K562 (cell line): ENCODE results near the gene SPTBN4.

Experiments
- BCL6 ChIP-seq: fragments of 250-450 bp; sonication (Bioruptor Pico); IDR thresholded peaks from 2 replicates; pipeline ENCODE4 v1.4.0; 2020
- E2F3 ChIP-seq: fragments of 250-450 bp; sonication (Bioruptor Pico); IDR thresholded peaks from 2 replicates; pipeline ENCODE4 v1.4.0; 2020; ENCODE audit warnings: mild to moderate bottlenecking
- JUND ChIP-seq, 2 experiments: IDR thresholded peaks; 2 replicates in 1 of 2; 3 replicates in 1 of 2; pipeline ENCODE4 v1.6.1; 2011; ENCODE audit warnings: borderline replicate concordance in 2 of 2, low read depth in 2 of 2, low read length in 2 of 2, improper control_type of control experiment in 1 of 2, missing biosample characterization in 1 of 2, missing genetic modification characterization in 1 of 2, missing genetic modification reagents in 1 of 2
- TAF1 ChIP-seq: IDR thresholded peaks from 2 replicates; pipeline ENCODE4 v1.6.1; 2011; ENCODE audit warnings: mild to moderate bottlenecking, low read length, moderate library complexity; ENCODE audit not compliant: insufficient read depth, control insufficient read depth, severe bottlenecking; ENCODE audit errors: extremely low read depth
- ZFX ChIP-seq: sonication (generic); formaldehyde crosslinking; IDR thresholded peaks from 2 replicates; pipeline ENCODE4 v1.8.0; 2022; ENCODE audit warnings: mild to moderate bottlenecking, missing genetic modification reagents, moderate library complexity
- ZNF445 ChIP-seq: fragments of 250-450 bp; sonication (Bioruptor Pico); IDR thresholded peaks from 2 replicates; pipeline ENCODE4 v1.4.0; 2020; ENCODE audit warnings: low read depth, mild to moderate bottlenecking, moderate library complexity
- TF ChIP-seq, protein P1 (sequence below): sonication (generic); formaldehyde crosslinking; IDR thresholded peaks from 2 replicates; pipeline ENCODE4 v1.8.0; 2022; ENCODE audit warnings: mild to moderate bottlenecking, missing genetic modification reagents
- TF ChIP-seq, protein P2 (sequence below): fragments of 450-650 bp; IDR thresholded peaks from 2 replicates; pipeline ENCODE4 v1.6.1; 2017; ENCODE audit warnings: antibody characterized with exemption, mild to moderate bottlenecking

DNA sequence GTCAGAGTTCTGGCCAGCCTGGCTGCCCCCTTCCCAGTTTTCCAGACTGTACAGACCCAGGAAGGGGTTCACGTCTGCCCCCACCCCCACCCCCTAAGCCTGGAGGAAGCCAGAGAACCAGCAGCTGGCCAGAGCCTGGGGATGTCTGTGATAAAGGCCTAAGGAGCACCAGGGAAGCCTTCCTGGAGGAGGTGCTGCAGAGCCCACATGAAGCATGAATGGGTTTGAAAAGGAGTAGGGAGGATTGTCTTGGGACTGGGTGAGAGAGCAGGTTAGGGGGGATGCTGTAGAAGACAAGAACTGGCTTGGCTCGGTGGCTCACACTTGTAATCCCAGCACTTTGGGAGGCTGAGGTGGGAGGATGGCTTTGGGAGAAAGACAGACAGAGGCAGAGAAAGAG, 115.7 kb downstream of the SPTBN4 start:
- TF ChIP-seq, protein P1, sequence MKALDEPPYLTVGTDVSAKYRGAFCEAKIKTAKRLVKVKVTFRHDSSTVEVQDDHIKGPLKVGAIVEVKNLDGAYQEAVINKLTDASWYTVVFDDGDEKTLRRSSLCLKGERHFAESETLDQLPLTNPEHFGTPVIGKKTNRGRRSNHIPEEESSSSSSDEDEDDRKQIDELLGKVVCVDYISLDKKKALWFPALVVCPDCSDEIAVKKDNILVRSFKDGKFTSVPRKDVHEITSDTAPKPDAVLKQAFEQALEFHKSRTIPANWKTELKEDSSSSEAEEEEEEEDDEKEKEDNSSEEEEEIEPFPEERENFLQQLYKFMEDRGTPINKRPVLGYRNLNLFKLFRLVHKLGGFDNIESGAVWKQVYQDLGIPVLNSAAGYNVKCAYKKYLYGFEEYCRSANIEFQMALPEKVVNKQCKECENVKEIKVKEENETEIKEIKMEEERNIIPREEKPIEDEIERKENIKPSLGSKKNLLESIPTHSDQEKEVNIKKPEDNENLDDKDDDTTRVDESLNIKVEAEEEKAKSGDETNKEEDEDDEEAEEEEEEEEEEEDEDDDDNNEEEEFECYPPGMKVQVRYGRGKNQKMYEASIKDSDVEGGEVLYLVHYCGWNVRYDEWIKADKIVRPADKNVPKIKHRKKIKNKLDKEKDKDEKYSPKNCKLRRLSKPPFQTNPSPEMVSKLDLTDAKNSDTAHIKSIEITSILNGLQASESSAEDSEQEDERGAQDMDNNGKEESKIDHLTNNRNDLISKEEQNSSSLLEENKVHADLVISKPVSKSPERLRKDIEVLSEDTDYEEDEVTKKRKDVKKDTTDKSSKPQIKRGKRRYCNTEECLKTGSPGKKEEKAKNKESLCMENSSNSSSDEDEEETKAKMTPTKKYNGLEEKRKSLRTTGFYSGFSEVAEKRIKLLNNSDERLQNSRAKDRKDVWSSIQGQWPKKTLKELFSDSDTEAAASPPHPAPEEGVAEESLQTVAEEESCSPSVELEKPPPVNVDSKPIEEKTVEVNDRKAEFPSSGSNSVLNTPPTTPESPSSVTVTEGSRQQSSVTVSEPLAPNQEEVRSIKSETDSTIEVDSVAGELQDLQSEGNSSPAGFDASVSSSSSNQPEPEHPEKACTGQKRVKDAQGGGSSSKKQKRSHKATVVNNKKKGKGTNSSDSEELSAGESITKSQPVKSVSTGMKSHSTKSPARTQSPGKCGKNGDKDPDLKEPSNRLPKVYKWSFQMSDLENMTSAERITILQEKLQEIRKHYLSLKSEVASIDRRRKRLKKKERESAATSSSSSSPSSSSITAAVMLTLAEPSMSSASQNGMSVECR (CRISPR knock-in tag): no peak
- TF ChIP-seq ZFX (CRISPR knock-in tag) (no peak), ZNF445 (CRISPR knock-in tag) (no peak), BCL6 (CRISPR knock-in tag) (no peak), TAF1 (no peak), JUND (IDR thresholded peaks at IDR 0.05; ENCODE audit: borderline replicate concordance, low read depth, low read length) (no peak), JUND (tag; IDR thresholded peaks at IDR 0.05; ENCODE audit: borderline replicate concordance, low read depth, low read length) (no peak), E2F3 (CRISPR knock-in tag) (no peak)
- TF ChIP-seq, protein P2, sequence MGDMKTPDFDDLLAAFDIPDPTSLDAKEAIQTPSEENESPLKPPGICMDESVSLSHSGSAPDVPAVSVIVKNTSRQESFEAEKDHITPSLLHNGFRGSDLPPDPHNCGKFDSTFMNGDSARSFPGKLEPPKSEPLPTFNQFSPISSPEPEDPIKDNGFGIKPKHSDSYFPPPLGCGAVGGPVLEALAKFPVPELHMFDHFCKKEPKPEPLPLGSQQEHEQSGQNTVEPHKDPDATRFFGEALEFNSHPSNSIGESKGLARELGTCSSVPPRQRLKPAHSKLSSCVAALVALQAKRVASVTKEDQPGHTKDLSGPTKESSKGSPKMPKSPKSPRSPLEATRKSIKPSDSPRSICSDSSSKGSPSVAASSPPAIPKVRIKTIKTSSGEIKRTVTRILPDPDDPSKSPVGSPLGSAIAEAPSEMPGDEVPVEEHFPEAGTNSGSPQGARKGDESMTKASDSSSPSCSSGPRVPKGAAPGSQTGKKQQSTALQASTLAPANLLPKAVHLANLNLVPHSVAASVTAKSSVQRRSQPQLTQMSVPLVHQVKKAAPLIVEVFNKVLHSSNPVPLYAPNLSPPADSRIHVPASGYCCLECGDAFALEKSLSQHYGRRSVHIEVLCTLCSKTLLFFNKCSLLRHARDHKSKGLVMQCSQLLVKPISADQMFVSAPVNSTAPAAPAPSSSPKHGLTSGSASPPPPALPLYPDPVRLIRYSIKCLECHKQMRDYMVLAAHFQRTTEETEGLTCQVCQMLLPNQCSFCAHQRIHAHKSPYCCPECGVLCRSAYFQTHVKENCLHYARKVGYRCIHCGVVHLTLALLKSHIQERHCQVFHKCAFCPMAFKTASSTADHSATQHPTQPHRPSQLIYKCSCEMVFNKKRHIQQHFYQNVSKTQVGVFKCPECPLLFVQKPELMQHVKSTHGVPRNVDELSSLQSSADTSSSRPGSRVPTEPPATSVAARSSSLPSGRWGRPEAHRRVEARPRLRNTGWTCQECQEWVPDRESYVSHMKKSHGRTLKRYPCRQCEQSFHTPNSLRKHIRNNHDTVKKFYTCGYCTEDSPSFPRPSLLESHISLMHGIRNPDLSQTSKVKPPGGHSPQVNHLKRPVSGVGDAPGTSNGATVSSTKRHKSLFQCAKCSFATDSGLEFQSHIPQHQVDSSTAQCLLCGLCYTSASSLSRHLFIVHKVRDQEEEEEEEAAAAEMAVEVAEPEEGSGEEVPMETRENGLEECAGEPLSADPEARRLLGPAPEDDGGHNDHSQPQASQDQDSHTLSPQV: no peak
